ENCODE measurements around the gene NCOA5.

Gene NCOA5

GRCh38 chr20:46034039-46034438, 55.7 kb downstream of the NCOA5 start:
- no peak for DNase-seq

DNA sequence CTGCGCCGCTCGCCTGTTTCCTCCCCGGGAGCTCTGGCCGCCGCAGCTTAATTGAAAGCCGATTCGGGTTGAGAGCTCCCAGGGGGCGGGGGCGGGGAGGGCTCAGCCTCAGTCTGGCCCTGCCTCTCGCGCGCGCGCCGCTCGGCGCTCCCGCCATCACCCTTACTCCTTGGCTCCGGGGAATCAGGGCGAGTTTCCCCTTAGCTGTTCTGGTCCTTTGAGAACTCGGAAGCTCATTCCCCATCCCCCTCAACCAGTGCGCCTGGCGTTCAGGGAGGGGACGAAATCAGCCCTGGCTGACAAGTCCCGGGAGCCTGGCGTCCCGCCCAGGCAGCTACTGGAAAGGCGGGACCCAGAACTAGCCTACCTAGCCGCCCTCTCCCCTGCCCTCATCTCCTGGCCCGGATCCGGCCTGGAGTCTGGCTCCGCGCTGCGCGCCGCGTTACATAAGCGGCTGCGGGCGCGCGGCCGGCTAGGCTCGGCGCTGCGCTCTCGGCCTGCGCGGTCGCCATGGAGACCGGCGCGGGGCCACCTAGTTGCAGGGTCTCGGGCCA, 58.0 kb downstream of the NCOA5 start:
- peak in 1 of 2 experiments; percentile 19 for DNase-seq

DNA sequence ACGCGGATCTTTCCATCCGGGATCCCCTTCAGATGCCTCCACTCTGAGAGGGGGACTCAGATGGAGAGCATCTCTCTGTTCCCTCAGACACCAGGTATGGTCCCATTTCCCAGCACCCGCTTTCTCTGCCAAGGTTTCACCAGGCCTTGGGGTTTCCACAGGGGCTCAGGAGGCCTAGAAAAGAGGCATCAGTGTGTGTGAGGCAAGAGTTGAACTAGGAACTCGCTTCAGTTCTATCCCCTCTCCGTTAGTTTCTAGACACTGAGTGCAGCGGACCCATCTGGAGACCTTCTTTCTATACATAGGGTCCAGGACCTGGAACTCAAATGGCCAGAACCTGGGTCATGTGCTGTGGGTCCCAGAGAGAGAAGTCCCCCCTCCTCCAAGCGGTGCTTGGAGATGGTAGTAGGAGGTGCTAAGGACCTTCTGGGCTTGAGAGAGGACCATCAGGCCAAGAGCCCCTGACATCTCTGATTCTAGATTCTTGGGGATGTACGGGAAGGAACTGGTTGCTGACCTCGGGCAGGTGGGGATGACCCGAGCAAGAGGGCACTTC, 58.7 kb downstream of the NCOA5 start:
- no peak for DNase-seq

GRCh38 chr20:46030284-46031013, 59.3 kb downstream of the NCOA5 start:
- no peak for DNase-seq

DNA sequence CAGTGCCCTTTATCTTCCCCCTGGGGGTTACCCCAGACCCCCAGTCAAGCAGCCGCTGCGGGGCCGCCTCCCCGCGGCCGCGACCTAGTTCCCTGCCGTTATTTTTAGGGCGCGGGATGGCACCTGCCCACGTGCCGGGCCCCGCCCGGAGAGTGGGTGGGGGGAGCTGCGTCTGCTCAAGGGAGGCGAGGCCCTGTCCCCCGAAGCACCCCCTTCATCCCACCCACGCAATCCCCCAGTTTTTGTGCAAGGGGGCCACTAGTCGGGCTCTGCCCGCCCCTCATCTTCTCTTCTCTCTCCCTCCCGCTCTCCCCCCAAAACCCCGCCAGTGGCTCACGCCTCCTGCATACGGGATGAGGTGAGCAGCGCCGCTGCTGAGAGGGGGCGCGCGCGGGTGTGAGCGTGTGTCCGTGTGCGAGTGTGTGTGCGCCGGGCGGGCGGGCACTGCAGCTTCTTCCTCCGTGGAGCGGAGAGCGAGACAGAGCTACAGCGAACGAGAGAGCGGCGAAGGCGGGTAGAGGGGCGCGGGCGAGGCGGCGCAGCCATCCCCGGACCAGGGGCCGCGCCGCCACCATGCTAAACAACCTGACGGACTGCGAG, 60.9 kb downstream of the NCOA5 start, which contains the start of gene SLC12A5:
TSS of gene SLC12A5 (plus strand) at position 444 of the 600 bp plus-strand sequence. CDS start at position 574, 130 bp downstream.
- DNase-seq = no peak

- DNase-seq = no peak
Observed at GRCh38 chr20:46028110-46028509, 61.7 kb downstream of the NCOA5 start.

DNA sequence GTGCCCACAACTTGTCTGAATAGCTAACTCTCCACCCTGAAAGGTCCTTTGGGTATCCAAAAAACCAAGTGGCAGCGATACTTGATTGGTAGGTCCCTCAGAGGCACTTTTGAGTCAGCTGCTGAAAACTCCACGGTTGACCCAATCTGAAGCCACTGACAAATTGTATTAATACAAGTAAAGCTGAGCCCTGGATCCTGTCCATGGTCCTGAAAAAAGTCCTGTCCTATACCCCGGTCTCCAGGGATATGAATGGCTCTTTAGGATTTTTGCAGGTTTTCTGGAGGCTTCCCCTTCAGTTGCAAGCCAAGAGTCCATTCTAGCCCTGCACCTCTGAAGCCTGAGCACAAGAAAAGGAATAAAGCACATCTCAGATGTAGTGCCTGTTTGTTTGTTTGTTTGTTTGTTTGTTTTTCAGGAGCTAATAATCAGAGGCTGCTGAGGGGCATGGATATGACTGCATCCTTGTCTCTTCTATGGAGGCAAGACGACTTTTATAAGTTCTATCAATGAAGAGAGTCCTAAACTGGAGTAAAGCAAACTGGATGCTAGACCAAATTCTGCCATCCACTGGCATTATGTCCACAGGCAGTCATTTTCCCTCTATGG, 62.4 kb downstream of the NCOA5 start:
- DNase-seq = peak in 1 of 2 experiments; percentile 26

- no peak for DNase-seq
Observed at GRCh38 chr20:46025376-46025783, 64.4 kb downstream of the NCOA5 start.

GRCh38 chr20:46023999-46024398, 65.8 kb downstream of the NCOA5 start:
- no peak for DNase-seq

- DNase-seq = no peak
Observed at GRCh38 chr20:46023148-46023484, 66.6 kb downstream of the NCOA5 start.

DNA sequence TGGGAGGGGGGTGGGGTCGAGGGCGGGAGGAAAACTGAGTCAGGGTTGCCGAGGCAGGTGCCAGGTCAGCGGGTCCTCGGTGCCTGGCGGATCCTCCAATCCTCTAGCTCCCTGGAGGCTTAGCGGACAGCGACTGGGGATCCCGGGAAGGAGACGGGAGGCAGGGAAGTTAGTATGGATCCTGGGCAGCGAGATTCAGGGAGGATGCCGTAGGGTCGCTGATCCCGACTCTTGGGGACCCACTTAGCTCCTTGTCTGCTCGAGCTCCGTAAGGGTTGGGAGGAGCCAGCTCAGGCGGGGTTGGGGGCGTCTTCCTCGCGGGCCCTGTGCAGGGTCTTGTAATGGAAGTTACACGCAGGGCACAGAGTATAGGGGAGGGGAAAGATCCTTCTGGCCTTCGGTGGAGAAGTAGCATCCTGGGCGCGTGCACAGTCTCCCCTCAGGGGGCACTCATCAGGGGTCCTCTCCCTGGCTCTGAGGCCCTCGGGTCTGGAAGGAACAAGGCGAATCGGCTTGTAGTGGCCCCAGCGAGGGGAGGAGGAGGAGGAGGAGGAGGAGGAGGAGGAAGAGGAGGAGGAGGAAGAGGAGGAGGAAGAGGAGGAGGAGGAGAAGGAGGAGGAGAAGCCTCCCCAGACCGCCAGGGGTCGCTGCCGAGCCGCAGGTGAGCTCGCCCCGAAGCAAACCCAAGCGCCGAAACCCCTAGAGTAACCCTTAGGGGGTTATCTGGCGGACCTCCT, 67.2 kb downstream of the NCOA5 start:
- DNase-seq = no peak

- peak in 1 of 2 experiments; percentile 45 for DNase-seq
Observed at GRCh38 chr20:46021361-46022359, 68.1 kb downstream of the NCOA5 start.

DNA sequence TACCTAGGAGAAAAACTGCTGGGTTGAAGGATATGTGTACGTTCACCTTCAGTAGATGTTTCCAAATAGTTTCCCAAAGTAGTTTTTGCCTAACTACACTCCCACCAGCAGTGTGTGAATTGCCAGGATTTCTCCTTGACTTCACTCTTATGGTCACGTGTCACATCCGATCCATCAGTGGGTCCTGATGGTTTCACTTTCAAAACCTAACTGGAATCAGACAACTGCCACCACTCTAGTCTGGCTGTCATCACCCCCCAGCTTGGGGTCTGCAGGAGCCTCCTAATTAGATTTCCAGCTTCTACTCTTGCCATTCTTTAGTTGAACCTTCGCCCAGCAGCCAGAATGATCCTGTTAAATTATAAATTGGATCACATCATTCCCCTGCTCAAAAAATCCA, 69.2 kb downstream of the NCOA5 start:
- no peak for DNase-seq

DNA sequence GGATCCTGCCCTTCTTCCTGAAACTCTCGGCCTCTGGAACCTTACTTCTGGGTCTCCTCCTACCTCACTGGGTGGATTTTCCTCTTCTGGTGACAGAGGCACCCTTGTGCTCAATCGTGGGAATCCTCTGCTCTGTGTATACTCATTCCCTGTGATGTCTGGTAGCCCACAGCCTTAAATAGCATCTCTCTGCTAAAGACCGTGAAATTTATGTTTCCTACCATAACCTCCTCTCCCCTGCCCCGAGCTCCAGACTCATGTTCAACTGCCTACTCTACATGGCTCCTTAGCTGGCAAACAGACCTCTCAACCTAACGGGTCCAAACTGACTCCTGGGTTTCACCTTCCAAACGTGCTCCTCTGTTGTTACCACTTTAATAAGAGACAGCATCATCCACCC, 71.2 kb downstream of the NCOA5 start:
- DNase-seq = no peak

GRCh38 chr20:46018112-46018511, 71.7 kb downstream of the NCOA5 start:
- DNase-seq = no peak

- no peak for DNase-seq
Observed at GRCh38 chr20:46017272-46017671, 72.5 kb downstream of the NCOA5 start.

- no peak for DNase-seq
Observed at GRCh38 chr20:46014517-46015396, 75.0 kb downstream of the NCOA5 start.

GRCh38 chr20:46013829-46014516, 75.8 kb downstream of the NCOA5 start:
- DNase-seq = peak in 1 of 2 experiments; percentile 60

DNA sequence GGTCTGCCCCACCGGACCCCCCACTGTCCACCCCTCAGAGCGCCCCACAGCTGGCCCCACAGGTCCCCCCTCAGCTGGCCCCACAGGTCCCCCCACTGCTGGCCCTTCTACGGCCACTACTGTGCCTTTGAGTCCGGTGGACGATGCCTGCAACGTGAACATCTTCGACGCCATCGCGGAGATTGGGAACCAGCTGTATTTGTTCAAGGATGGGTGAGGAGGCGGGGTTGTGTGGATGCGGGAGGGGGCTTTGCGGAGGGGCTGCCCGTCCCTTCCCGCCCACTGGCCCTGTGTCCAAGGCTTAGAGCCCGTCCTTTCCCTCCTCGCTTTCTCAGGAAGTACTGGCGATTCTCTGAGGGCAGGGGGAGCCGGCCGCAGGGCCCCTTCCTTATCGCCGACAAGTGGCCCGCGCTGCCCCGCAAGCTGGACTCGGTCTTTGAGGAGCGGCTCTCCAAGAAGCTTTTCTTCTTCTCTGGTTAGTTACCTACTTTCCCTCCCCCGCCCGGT, 76.4 kb downstream of the NCOA5 start:
- DNase-seq = no peak

- no peak for DNase-seq
Observed at GRCh38 chr20:46012921-46013320, 76.8 kb downstream of the NCOA5 start.
